ENCODE measurements around the gene SYTL2. TPM values are rescaled to one million over a fixed set of nuclear protein-coding genes. Genes with fewer than 3 reads are reported as not detected.

Gene SYTL2
- polyA plus RNA-seq, 1 donor from 2014 or later = 2.3 TPM

DNA sequence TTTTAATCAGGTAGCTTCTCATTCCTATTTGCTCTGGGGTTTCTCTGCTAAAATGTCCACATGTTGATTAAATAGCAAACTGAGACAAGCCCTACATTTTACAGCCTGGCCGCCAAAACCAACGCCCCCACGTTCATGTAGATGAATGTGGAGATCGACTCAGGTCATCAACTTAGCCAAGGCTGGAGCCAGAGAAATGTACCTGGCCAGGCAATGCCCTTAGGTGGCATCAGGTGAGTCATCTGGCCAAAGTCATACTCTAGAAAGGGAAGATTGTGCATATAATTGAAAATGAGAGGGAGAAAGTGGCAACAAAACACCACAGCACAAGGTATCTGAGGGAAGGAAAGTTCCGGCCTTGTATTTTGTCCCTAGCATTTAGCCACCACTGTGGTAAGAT lies 87.9 kb downstream of the SYTL2 start:
- Histone ChIP-seq H3K9me3 (ENCODE audit: low read length) (no peaks in the 10 kb centered on the region), H3K4me3 (ENCODE audit: low read length) (no peak overlapping the region), H2AFZ (ENCODE audit: low read depth, low read length) (no peak overlapping the region), H3K9me2 (ENCODE audit: insufficient read depth, low read length) (no peaks in the 10 kb centered on the region), H3K27ac (ENCODE audit: low read length) (no peak overlapping the region), H3K9ac (ENCODE audit: low read length) (no peak overlapping the region), H4K20me1 (ENCODE audit: insufficient read depth) (no peaks in the 10 kb centered on the region), H3K4me2 (ENCODE audit: low read length) (no peak overlapping the region), H3K27me3 (ENCODE audit: insufficient read depth, low read depth, low read length) (no peaks in the 10 kb centered on the region), H3K79me2 (replicated peaks; ENCODE audit: insufficient read depth, low read length) (no peaks in the 10 kb centered on the region), H3F3A (ENCODE audit: insufficient read depth, low read length, poor library complexity, severe bottlenecking) (no peaks in the 10 kb centered on the region), H3K36me3 (ENCODE audit: insufficient read depth, low read length) (no peaks in the 10 kb centered on the region)
- TF ChIP-seq, protein P1, sequence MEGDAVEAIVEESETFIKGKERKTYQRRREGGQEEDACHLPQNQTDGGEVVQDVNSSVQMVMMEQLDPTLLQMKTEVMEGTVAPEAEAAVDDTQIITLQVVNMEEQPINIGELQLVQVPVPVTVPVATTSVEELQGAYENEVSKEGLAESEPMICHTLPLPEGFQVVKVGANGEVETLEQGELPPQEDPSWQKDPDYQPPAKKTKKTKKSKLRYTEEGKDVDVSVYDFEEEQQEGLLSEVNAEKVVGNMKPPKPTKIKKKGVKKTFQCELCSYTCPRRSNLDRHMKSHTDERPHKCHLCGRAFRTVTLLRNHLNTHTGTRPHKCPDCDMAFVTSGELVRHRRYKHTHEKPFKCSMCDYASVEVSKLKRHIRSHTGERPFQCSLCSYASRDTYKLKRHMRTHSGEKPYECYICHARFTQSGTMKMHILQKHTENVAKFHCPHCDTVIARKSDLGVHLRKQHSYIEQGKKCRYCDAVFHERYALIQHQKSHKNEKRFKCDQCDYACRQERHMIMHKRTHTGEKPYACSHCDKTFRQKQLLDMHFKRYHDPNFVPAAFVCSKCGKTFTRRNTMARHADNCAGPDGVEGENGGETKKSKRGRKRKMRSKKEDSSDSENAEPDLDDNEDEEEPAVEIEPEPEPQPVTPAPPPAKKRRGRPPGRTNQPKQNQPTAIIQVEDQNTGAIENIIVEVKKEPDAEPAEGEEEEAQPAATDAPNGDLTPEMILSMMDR (IDR thresholded peaks at IDR 0.05; ENCODE audit: poor library complexity, severe bottlenecking) = no peak
- no peak for TF ChIP-seq EP300 (conservative IDR thresholded peaks at IDR 0.05; ENCODE audit: poor library complexity, severe bottlenecking)
- TF ChIP-seq RAD21 (conservative IDR thresholded peaks at IDR 0.05) = no peak
- no peak for TF ChIP-seq POLR2AphosphoS5 (IDR thresholded peaks at IDR 0.05)
- no peak for TF ChIP-seq EZH2 (IDR thresholded peaks at IDR 0.05; ENCODE audit: borderline replicate concordance, insufficient read depth, low read length, poor library complexity, severe bottlenecking)
- TF ChIP-seq SMC3 (conservative IDR thresholded peaks at IDR 0.05; ENCODE audit: poor library complexity) = no peak
- no peak for TF ChIP-seq MXI1 (conservative IDR thresholded peaks at IDR 0.05; ENCODE audit: poor library complexity, severe bottlenecking)
- TF ChIP-seq, protein P2, sequence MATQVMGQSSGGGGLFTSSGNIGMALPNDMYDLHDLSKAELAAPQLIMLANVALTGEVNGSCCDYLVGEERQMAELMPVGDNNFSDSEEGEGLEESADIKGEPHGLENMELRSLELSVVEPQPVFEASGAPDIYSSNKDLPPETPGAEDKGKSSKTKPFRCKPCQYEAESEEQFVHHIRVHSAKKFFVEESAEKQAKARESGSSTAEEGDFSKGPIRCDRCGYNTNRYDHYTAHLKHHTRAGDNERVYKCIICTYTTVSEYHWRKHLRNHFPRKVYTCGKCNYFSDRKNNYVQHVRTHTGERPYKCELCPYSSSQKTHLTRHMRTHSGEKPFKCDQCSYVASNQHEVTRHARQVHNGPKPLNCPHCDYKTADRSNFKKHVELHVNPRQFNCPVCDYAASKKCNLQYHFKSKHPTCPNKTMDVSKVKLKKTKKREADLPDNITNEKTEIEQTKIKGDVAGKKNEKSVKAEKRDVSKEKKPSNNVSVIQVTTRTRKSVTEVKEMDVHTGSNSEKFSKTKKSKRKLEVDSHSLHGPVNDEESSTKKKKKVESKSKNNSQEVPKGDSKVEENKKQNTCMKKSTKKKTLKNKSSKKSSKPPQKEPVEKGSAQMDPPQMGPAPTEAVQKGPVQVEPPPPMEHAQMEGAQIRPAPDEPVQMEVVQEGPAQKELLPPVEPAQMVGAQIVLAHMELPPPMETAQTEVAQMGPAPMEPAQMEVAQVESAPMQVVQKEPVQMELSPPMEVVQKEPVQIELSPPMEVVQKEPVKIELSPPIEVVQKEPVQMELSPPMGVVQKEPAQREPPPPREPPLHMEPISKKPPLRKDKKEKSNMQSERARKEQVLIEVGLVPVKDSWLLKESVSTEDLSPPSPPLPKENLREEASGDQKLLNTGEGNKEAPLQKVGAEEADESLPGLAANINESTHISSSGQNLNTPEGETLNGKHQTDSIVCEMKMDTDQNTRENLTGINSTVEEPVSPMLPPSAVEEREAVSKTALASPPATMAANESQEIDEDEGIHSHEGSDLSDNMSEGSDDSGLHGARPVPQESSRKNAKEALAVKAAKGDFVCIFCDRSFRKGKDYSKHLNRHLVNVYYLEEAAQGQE (IDR thresholded peaks at IDR 0.05; ENCODE audit: borderline replicate concordance) = no peak
- no peak for TF ChIP-seq TAF1 (IDR thresholded peaks at IDR 0.05; ENCODE audit: low read depth)

DNA sequence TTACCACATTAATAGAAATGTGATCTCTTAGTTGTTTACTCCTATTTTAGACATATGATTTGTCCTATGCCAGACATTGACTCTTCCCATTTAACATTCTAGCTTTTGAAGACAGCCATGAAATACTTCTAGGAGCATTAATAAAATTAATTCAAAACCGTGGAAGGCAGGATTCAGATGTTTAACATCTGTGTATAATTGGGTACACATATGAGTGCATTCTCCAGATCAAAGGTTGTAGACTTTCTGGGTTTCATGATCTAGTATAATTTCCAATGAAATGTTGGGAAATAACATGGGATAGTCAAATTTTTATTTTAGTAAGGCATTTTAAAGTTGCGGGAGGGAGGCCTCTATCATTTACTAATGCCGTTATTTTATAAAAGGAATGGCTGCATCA lies 89.8 kb downstream of the SYTL2 start:
- H3K9me2 ChIP-seq (ENCODE audit: insufficient read depth, low read length) = no peaks in the 10 kb centered on the region
- H3K36me3 ChIP-seq (ENCODE audit: insufficient read depth, low read length) = no peaks in the 10 kb centered on the region
- H3K79me2 ChIP-seq (replicated peaks; ENCODE audit: insufficient read depth, low read length) = no peaks in the 10 kb centered on the region
- H3F3A ChIP-seq (ENCODE audit: insufficient read depth, low read length, poor library complexity, severe bottlenecking) = no peaks in the 10 kb centered on the region
- no peaks in the 10 kb centered on the region for H3K9me3 ChIP-seq (ENCODE audit: low read length)
- H3K4me3 ChIP-seq (ENCODE audit: low read length) = no peak overlapping the region
- no peak overlapping the region for H2AFZ ChIP-seq (ENCODE audit: low read depth, low read length)
- no peaks in the 10 kb centered on the region for H3K27me3 ChIP-seq (ENCODE audit: insufficient read depth, low read depth, low read length)
- H3K27ac ChIP-seq (ENCODE audit: low read length) = no peak overlapping the region
- TF ChIP-seq TAF1 (IDR thresholded peaks at IDR 0.05; ENCODE audit: low read depth) (no peak), RAD21 (conservative IDR thresholded peaks at IDR 0.05) (no peak), MXI1 (conservative IDR thresholded peaks at IDR 0.05; ENCODE audit: poor library complexity, severe bottlenecking) (no peak), SMC3 (conservative IDR thresholded peaks at IDR 0.05; ENCODE audit: poor library complexity) (no peak), EZH2 (IDR thresholded peaks at IDR 0.05; ENCODE audit: borderline replicate concordance, insufficient read depth, low read length, poor library complexity, severe bottlenecking) (no peak), EP300 (conservative IDR thresholded peaks at IDR 0.05; ENCODE audit: poor library complexity, severe bottlenecking) (no peak)
- TF ChIP-seq, protein P2 (IDR thresholded peaks at IDR 0.05; ENCODE audit: borderline replicate concordance) = no peak
- H4K20me1 ChIP-seq (ENCODE audit: insufficient read depth) = no peaks in the 10 kb centered on the region
- no peak overlapping the region for H3K9ac ChIP-seq (ENCODE audit: low read length)
- H3K4me2 ChIP-seq (ENCODE audit: low read length) = no peak overlapping the region

Measured in neural cell (in vitro differentiated cells).